ENCODE data around the gene SLC5A12. TPM values are rescaled to one million over a fixed set of nuclear protein-coding genes. Genes with fewer than 3 reads are reported as not detected.

The SLC5A12 gene
- total and polyA plus RNA-seq, 8 donors = 0.08 to 0.70 (median 0.20) TPM; not detected in 3

GRCh38 chr11:26675233-26675928, 46.5 kb downstream of the SLC5A12 start:
- intact Hi-C loops (cut with DNase I) = no loop called here
- no peak for DNase-seq
- ATAC-seq = no peak
- TF ChIP-seq CTCF (IDR thresholded peaks at IDR 0.05) = no peak
- no peaks in the 10 kb centered on the region for H3K9me3 ChIP-seq
- H3K27me3 ChIP-seq = no peaks in the 10 kb centered on the region
- H3K36me3 ChIP-seq = no peaks in the 10 kb centered on the region
- no peak overlapping the region for H3K4me3 ChIP-seq
- H3K27ac ChIP-seq = no peak overlapping the region
- no peaks in the 10 kb centered on the region for H3K4me1 ChIP-seq

DNA sequence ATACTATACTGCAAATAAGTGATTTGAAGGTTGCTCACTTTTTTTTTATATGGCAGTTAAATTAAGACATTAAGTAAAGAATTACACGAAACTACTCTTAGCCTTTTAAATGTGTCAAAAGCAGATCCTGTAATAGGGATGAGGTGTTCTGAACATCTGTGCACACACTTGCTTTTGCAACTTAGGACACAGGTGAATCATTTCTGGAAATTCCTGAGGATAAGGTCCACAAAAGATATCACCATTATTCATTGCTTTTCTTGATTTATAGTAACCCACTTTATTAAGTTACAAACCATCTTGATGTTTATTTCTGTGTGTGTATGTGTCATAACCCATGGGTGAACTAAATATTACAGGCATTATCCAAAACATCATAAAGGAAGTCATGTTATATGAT, 55.9 kb downstream of the SLC5A12 start:
- no peak for ATAC-seq
- H3K27ac ChIP-seq = no peak overlapping the region
- H3K4me1 ChIP-seq = no peaks in the 10 kb centered on the region
- H3K36me3 ChIP-seq = no peaks in the 10 kb centered on the region
- H3K27me3 ChIP-seq = no peaks in the 10 kb centered on the region
- no peak for DNase-seq
- H3K9me3 ChIP-seq = no peaks in the 10 kb centered on the region
- TF ChIP-seq CTCF (IDR thresholded peaks at IDR 0.05) = no peak
- H3K4me3 ChIP-seq = no peak overlapping the region
- intact Hi-C loops (cut with DNase I) = no loop called here

- Histone ChIP-seq H3K27ac (no peak overlapping the region), H3K27me3 (no peaks in the 10 kb centered on the region), H3K36me3 (no peaks in the 10 kb centered on the region), H3K4me3 (no peak overlapping the region), H3K9me3 (no peaks in the 10 kb centered on the region), H3K4me1 (no peaks in the 10 kb centered on the region)
- no peak for TF ChIP-seq CTCF (IDR thresholded peaks at IDR 0.05)
- intact Hi-C loops (cut with DNase I) = no loop called here
- no peak for ATAC-seq
- peak in 2 of 4 donors; percentile 43 to 44 for DNase-seq
Observed at GRCh38 chr11:26665036-26665435, 56.8 kb downstream of the SLC5A12 start.

DNA sequence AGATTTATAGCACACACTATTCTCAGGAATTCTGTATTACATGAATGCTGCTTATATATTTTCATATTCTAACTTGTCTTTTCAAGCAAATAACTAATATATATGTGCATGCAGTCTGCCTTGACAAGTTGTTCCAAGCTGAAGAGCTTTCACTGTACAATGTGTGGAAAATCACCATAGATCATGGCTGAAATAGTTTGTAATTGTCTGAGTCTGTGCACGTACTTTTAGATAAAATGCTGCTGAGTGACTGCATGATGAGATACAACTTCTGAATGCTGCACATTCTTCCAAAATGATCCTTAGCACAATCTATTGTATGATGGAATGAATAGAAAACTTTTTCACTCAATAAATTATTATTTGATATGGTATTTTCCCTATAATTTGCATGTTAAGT, 58.9 kb downstream of the SLC5A12 start:
- ATAC-seq (no peak), DNase-seq (no peak)
- no peak overlapping the region for H3K27ac ChIP-seq
- H3K4me1 ChIP-seq = no peaks in the 10 kb centered on the region
- no peak overlapping the region for H3K4me3 ChIP-seq
- H3K9me3 ChIP-seq = no peaks in the 10 kb centered on the region
- H3K27me3 ChIP-seq = no peaks in the 10 kb centered on the region
- no peak for TF ChIP-seq CTCF (IDR thresholded peaks at IDR 0.05)
- intact Hi-C loops (cut with DNase I) = no loop called here
- H3K36me3 ChIP-seq = no peaks in the 10 kb centered on the region

- Histone ChIP-seq H3K27me3 (no peaks in the 10 kb centered on the region), H3K4me1 (no peaks in the 10 kb centered on the region), H3K27ac (no peak overlapping the region), H3K36me3 (no peaks in the 10 kb centered on the region), H3K9me3 (no peaks in the 10 kb centered on the region), H3K4me3 (no peak overlapping the region)
- no peak for DNase-seq
- no peak for TF ChIP-seq CTCF (IDR thresholded peaks at IDR 0.05)
- intact Hi-C loops (cut with DNase I) = no loop called here
- no peak for ATAC-seq
Observed at GRCh38 chr11:26655287-26655686, 66.6 kb downstream of the SLC5A12 start.

All from left lung (tissue), 10 donors.